GM18909 (cell line): ENCODE results near the gene PRKAG2.
"Not testable (repeated sequence)": the region's sequence is repeated elsewhere in the genome, so short reads cannot be mapped to it uniquely, and the experiment has no call there.

ENCODE experiments used
- ATAC-seq: cut with Tn5 transposase; IDR thresholded peaks from one replicate; pipeline ENCODE4 v1.9.1; 2021; ENCODE audit warnings: mild to moderate bottlenecking; ENCODE audit not compliant: unreplicated experiment, poor library complexity

Gene PRKAG2

GRCh38 chr7:151854720-151855071 is 22.2 kb downstream of the PRKAG2 start:
- no peak for ATAC-seq

- ATAC-seq, result no peak
Observed at GRCh38 chr7:151853896-151854719, 22.8 kb downstream of the PRKAG2 start.

GRCh38 chr7:151852486-151853396 is 24.2 kb downstream of the PRKAG2 start:
- ATAC-seq, result no peak

GRCh38 chr7:151851782-151852181 is 25.1 kb downstream of the PRKAG2 start:
- ATAC-seq, result no peak

- no peak for ATAC-seq
Observed at GRCh38 chr7:151851145-151851751, 25.7 kb downstream of the PRKAG2 start.

- no peak for ATAC-seq
Observed at GRCh38 chr7:151850491-151851124, 26.3 kb downstream of the PRKAG2 start.

- no peak for ATAC-seq
Observed at GRCh38 chr7:151849879-151850260, 27.0 kb downstream of the PRKAG2 start.

- ATAC-seq, result no peak
Observed at GRCh38 chr7:151849008-151849878, 27.7 kb downstream of the PRKAG2 start.

GRCh38 chr7:151847681-151848081 is 29.2 kb downstream of the PRKAG2 start:
- no peak for ATAC-seq

GRCh38 chr7:151847136-151847535 is 29.8 kb downstream of the PRKAG2 start:
- no peak for ATAC-seq

- ATAC-seq, result no peak
Observed at GRCh38 chr7:151845412-151846205, 31.3 kb downstream of the PRKAG2 start.

- no peak for ATAC-seq
Observed at GRCh38 chr7:151844825-151845200, 32.1 kb downstream of the PRKAG2 start.

GRCh38 chr7:151844071-151844824 is 32.7 kb downstream of the PRKAG2 start:
- ATAC-seq, result no peak

GRCh38 chr7:151843181-151843580 is 33.7 kb downstream of the PRKAG2 start:
- ATAC-seq, result no peak

- not testable (repeated sequence) for ATAC-seq
Observed at GRCh38 chr7:151841395-151842051, 35.4 kb downstream of the PRKAG2 start.

GRCh38 chr7:151840088-151840910 is 36.6 kb downstream of the PRKAG2 start:
- ATAC-seq, result no peak

- peak; percentile 16 for ATAC-seq
Observed at GRCh38 chr7:151839451-151839921, 37.4 kb downstream of the PRKAG2 start.
